GM18858 (cell line): ENCODE measurements around the gene LARP1B.
"Not testable (repeated sequence)": the region's sequence is repeated elsewhere in the genome, so short reads cannot be mapped to it uniquely, and the experiment has no call there.

Source experiments
- ATAC-seq: cut with Tn5 transposase; IDR thresholded peaks from one replicate; pipeline ENCODE4 v1.9.1; 2021; ENCODE audit not compliant: unreplicated experiment

LARP1B gene

DNA sequence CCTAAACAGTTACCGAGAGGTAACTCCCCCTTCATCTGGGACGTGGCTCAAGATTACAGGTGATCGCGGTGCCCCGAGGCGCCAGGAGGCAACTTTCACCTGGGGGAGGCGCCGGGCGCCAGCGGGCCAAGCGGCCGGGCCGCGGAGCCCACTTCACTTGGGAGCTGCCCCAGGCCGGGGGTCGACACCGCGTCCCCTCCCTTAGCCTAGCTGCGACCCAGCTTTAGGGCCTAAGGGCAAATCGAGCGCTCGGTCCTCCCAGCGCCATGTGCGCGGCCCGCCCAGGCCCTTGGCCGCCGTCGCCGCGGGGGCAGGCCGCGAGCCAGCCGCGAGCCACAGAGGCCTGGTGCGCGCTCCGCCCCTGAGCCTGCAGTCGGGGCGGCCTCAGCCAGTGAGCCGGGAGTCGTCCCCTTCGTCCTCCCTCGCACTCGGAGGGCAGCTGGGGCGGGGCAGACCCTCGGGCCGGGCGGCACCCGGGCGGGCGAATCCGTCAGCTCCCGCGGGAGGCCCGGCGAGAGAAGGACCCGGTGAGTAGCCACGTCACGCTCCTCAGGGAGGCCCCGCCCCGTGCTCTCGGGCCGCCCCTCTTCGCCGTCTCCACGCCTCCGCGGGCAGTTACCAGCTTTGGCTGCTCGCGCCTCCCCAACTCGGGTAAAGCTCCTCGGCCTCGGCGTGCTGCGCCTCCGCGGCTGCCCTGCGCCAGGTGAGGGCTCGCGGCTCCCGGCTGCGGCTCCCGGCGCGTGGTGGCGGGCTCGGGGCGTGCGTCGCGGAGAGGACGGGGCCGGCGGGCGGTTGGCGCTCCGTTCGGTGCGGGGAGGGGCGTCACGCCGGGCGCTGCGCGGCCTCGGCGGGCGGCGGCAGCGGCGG, at the start of gene LARP1B:
LARP1B (plus strand) TSS at position 614 of the 867 bp plus-strand sequence. CDS start 13,640 bp downstream, outside the sequence.
- peak; percentile 82 for ATAC-seq

DNA sequence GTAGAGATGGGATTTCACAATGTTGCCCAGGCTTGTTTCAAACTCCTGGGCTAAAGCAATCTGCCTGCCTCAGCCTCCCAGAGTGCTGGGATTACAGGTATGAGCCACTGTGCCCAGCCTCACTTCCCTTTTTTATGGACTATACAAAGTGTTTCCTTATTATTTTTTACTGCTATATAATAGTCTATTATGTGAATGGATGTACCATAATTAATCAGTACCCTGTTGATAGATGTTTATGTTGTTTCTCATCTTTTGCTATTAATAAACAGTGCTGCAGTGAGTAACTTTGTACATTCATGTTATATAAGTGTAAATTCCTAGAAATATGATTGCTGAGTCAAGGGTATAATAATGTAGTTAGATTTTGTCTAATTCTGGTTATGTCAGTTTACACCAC, 35.8 kb upstream of the LARP1B start:
- no peak for ATAC-seq

DNA sequence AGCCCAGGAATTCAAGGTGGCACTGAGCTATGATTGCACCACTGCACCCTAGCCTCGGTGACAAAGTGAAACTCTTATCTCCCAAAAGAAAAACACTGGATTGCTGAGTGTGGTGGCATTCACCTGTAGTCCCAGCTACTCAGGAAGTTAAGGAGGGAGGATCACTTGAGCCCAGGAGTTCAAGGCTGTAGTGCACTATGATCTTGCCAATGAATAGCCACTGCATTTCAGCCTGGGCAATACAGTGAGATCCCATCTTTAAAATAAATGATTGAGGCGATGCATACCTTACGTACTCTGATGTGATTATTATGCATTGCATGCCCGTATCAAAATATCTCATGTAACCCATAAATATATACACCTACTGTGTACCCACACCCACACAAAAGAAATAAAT, 31.2 kb upstream of the LARP1B start:
- ATAC-seq, result no peak

DNA sequence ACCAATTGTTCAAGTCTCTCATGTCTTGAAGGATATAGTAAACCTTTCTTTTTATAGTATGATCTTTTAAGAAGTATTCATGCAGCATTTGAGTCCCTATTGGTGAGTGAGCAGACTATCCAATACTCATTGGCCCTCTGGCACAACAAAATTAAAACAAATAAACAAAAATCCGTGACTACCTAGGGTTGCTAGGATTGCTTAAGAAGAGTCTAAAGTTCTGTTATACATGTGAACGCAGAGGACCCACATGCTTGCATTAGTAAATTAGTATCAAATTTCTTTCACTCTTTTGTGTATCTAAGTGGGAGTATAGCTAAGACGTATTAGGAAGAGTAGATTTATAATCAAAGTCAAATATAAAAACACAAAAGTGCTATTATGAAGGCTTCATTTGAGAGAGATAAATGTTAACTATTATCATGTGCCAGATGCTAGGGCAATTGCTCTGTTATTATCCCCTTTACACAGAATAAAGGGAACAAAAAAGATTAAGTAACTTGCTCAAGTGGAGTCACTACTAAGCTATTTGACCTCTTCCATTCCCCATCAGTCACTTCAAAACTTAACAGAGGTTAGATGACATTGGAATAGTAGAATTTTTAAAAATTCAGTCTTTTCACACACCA, 29.2 kb upstream of the LARP1B start:
- ATAC-seq, result no peak

- ATAC-seq, result no peak
These were observed 21.5 kb upstream of the LARP1B start for GRCh38 chr4:128039568-128039967.

DNA sequence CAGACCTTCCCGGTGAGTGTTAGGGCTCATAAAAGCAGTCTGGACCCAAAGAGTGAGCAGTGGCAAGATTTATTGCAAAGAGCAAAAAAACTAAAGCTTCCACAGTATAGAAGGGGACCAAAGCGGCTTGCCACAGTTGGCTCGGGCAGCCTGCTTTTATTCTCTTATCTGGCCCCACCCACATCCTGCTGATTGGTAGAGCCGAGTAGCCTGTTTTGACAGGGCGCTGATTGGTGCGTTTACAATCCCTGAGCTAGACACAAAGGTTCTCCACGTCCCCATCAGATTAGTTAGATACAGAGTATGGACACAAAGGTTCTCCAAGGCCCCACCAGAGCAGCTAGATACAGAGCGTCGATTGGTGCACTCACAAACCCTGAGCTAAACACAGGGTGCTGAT, 14.1 kb upstream of the LARP1B start:
- not testable (repeated sequence) for ATAC-seq

DNA sequence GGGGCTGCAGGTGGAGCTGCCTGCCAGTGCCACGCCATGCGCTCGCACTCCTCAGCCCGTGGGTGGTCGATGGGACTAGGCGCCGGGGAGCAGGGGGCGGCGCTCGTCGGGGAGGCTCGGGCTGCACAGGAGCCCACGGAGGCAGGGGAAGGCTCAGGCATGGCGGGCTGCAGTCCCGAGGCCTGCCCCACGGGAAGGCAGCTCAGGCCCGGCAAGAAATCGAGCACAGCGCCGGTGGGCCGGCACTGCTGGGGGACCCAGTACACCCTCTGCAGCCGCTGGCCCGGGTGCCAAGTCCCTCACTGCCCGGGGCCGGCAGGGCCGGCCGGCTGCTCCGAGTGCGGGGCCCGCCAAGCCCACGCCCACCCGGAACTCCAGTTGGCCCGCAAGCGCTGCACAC, 13.6 kb upstream of the LARP1B start:
- ATAC-seq, result not testable (repeated sequence)

- ATAC-seq, result not testable (repeated sequence)
These were observed 9.9 kb upstream of the LARP1B start for GRCh38 chr4:128051229-128051628.

DNA sequence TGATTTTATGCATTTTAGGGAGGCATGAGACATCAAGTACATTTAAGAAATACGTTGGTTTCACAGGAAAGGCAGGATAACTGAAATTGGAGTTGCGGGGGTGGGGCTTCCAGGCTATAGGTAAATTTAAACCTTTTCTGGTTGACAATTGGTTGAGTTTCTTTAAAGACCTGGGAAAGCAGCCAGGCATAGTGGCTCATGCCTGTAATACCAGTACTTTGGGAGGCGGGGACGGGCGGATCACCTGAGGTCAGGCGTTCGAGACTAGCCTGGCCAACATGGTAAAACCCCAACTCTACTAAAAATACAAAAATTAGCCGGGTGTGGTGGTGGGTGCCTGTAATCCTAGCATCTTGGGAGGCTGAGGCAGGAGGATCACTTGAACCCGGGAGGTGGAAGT, 6.2 kb upstream of the LARP1B start:
- not testable (repeated sequence) for ATAC-seq

- ATAC-seq, result not testable (repeated sequence)
These were observed 5.5 kb upstream of the LARP1B start for GRCh38 chr4:128055441-128056206.

DNA sequence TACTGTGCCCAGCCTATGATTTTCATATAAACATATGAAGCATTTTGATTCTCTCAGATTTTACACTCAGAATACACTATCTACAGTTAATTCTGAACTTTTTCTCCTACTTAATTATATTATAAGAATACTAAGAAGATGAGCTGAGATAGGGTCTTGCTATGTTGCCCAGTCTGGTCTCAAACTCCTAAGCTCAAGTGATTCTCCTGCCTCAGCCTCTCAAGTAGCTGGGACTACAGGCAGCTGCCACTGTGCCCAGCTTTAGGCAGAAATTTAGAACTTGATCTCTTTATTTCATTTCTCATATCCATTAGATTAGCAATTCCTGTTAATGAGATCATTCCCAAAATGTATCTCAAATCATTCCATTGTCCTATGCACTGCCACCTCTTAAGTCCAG, 4.7 kb upstream of the LARP1B start:
- ATAC-seq, result no peak

GRCh38 chr4:128060121-128060698, 902 bp upstream of the LARP1B start:
- ATAC-seq, result no peak

GRCh38 chr4:128061566-128062536, 739 bp downstream of the LARP1B start:
- peak; percentile 24 for ATAC-seq

DNA sequence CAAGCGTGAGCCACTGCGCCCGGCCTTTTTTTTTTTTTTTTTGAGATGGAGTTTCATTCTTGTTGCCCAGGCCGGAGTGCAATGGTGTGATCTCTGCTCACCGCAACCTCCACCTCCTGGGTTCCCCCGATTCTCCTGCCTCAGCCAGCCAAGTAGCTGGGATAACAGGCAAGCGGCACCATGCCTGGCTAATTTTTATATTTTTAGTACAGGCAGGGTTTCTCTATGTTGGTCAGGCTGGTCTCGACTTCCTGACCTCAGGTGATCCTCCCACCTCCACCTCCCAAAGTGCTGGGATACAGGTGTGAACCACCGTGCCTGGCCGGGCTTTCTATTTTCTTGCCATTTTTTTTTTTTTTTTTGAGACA, 5.3 kb downstream of the LARP1B start:
- not testable (repeated sequence) for ATAC-seq

GRCh38 chr4:128068918-128069317, 7.8 kb downstream of the LARP1B start:
- no peak for ATAC-seq

- ATAC-seq, result no peak
These were observed 15.4 kb downstream of the LARP1B start for GRCh38 chr4:128076464-128076863.

GRCh38 chr4:128095293-128095692, 34.2 kb downstream of the LARP1B start:
- not testable (repeated sequence) for ATAC-seq

GRCh38 chr4:128107766-128108165, 46.7 kb downstream of the LARP1B start:
- ATAC-seq, result no peak

GRCh38 chr4:128123036-128123435, 61.9 kb downstream of the LARP1B start:
- ATAC-seq, result no peak

DNA sequence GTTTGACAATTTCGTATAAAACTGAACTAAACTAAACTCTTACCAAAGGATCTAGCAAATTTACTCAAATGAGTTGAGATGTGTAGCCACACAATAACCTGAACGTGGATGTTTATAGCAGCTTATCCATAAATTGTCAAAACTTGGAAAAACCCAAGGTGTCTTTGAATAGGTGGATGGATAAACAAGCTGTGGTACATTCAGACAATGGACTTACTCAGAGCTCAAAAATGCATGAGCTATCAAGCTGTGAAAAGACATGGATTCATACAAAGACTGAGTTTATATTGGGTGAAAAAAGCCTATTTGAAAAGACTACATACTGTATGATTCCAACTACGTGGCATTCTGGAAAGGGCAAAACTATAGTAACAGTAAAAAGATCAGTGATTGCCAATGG, 69.5 kb downstream of the LARP1B start:
- no peak for ATAC-seq
